OCI-LY3 (cell line): ENCODE data around the gene TMEFF2.

ENCODE experiments used
- H2AFZ ChIP-seq: fragments of 200-600, 300-600 bp; shearing (Covaris generic); 2 replicates; pipeline ENCODE4 v1.6.0; 2014; ENCODE audit warnings: antibody characterized with exemption, low read depth, low read length
- H3K27ac ChIP-seq: fragments of 200-600, 300-600 bp; sonication (generic); 2 replicates; pipeline ENCODE4 v1.5.1; 2014; ENCODE audit warnings: mild to moderate bottlenecking, low read length, moderate library complexity, mixed read lengths
- H3K27me3 ChIP-seq: fragments of 200-600, 300-600 bp; sonication (generic); 2 replicates; pipeline ENCODE4 v1.6.1; 2014; ENCODE audit warnings: low read depth, low read length, mixed read lengths
- H3K36me3 ChIP-seq: fragments of 200-600, 300-600 bp; sonication (generic); replicated peaks from 2 replicates; pipeline ENCODE3; 2014; ENCODE audit warnings: low read depth, low read length, mixed read lengths
- H3K4me1 ChIP-seq: fragments of 300-600, 200-600 bp; sonication (generic); 2 replicates; pipeline ENCODE4 v1.6.1; 2014; ENCODE audit warnings: low read length, mixed read lengths
- H3K4me2 ChIP-seq: fragments of 200-600, 300-600 bp; sonication (generic); 2 replicates; pipeline ENCODE4 v1.6.1; 2014; ENCODE audit warnings: low read length, mixed read lengths
- H3K4me3 ChIP-seq: fragments of 300-600, 200-600 bp; sonication (generic); 2 replicates; pipeline ENCODE4 v1.5.1; 2014; ENCODE audit warnings: antibody characterized with exemption, mild to moderate bottlenecking, low read length, moderate library complexity
- H3K79me2 ChIP-seq: fragments of 300-600, 200-600 bp; shearing (Covaris generic); 2 replicates; pipeline ENCODE4 v1.6.1; 2014; ENCODE audit warnings: mild to moderate bottlenecking, low read length, mixed read lengths
- H3K9ac ChIP-seq: fragments of 300-600, 200-600 bp; shearing (Covaris generic); 2 replicates; pipeline ENCODE4 v1.6.0; 2014; ENCODE audit warnings: mild to moderate bottlenecking, low read length, moderate library complexity
- H3K9me3 ChIP-seq: fragments of 200-600, 300-600 bp; shearing (Covaris generic); 2 replicates; pipeline ENCODE4 v1.6.1; 2014; ENCODE audit warnings: low read length, mixed read lengths; ENCODE audit not compliant: insufficient read depth
- H4K20me1 ChIP-seq: fragments of 200-600, 300-600 bp; sonication (generic); 2 replicates; pipeline ENCODE4 v1.6.1; 2016; ENCODE audit warnings: low read length, mixed read lengths; ENCODE audit not compliant: insufficient read depth
- EZH2phosphoT487 ChIP-seq: fragments of 200-600 bp; shearing (Covaris generic); IDR thresholded peaks from 2 replicates; pipeline ENCODE4 v1.6.1; 2018; ENCODE audit warnings: antibody characterized with exemption, mixed run types, low read depth
- TF ChIP-seq, protein P1 (sequence below): fragments of 200-600, 300-600 bp; sonication (generic); IDR thresholded peaks from 2 replicates; pipeline ENCODE4 v1.5.1; 2014; ENCODE audit warnings: antibody characterized with exemption, low read length, low read depth

Gene TMEFF2

DNA sequence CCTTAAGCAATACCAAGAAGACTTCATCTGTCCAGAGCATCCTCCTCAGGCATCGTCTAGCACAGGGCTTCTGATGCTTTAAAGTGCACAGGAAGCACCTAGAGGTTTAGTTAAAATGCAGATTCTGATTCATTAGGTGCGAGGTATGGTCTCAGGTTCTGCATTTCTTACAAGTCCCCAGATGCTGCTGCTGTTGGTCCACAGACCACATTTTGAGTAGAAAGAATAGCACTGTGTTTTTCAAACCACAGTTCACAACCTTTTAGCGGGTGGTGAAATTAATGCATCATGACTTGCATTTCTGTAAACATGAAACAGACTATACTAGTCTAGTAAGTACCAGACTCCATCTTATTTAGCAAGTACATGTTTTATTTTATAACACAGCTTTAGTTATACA is 134.6 kb downstream of the TMEFF2 start:
- no peak overlapping the region for H3K4me3 ChIP-seq
- no peak for TF ChIP-seq EZH2phosphoT487
- TF ChIP-seq, protein P1, sequence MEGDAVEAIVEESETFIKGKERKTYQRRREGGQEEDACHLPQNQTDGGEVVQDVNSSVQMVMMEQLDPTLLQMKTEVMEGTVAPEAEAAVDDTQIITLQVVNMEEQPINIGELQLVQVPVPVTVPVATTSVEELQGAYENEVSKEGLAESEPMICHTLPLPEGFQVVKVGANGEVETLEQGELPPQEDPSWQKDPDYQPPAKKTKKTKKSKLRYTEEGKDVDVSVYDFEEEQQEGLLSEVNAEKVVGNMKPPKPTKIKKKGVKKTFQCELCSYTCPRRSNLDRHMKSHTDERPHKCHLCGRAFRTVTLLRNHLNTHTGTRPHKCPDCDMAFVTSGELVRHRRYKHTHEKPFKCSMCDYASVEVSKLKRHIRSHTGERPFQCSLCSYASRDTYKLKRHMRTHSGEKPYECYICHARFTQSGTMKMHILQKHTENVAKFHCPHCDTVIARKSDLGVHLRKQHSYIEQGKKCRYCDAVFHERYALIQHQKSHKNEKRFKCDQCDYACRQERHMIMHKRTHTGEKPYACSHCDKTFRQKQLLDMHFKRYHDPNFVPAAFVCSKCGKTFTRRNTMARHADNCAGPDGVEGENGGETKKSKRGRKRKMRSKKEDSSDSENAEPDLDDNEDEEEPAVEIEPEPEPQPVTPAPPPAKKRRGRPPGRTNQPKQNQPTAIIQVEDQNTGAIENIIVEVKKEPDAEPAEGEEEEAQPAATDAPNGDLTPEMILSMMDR, result no peak
- H3K27me3 ChIP-seq, result no peaks in the 10 kb centered on the region
- H3K27ac ChIP-seq, result no peak overlapping the region
- no peaks in the 10 kb centered on the region for H3K36me3 ChIP-seq
- no peaks in the 10 kb centered on the region for H3K4me1 ChIP-seq
- H3K4me2 ChIP-seq, result no peak overlapping the region
- no peak overlapping the region for H2AFZ ChIP-seq
- H3K9me3 ChIP-seq, result no peaks in the 10 kb centered on the region
- no peaks in the 10 kb centered on the region for H4K20me1 ChIP-seq
- H3K9ac ChIP-seq, result no peak overlapping the region
- H3K79me2 ChIP-seq, result no peaks in the 10 kb centered on the region

DNA sequence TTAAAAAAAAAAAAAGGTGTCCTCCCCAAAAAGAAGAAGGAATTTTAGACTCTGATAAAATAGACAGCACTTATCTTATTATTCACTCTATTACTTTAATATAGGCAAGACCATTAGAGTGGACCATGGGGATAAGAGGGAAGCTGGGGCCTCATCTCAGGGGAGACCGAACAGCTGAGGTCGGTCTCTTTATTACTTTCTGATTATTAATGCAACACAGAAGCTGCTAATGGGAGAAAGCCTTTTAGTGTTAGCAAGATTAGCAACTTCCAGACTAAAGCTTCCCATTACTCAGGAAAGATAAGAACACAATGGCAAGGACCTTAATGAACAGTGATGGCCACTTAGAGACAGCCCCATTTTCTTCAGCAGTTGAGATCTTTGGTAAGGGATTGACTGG is 135.5 kb downstream of the TMEFF2 start:
- H3K9ac ChIP-seq, result no peak overlapping the region
- no peak overlapping the region for H3K4me3 ChIP-seq
- no peaks in the 10 kb centered on the region for H3K79me2 ChIP-seq
- no peaks in the 10 kb centered on the region for H3K9me3 ChIP-seq
- no peaks in the 10 kb centered on the region for H4K20me1 ChIP-seq
- H3K4me2 ChIP-seq, result no peak overlapping the region
- H3K27ac ChIP-seq, result no peak overlapping the region
- no peak for TF ChIP-seq EZH2phosphoT487
- TF ChIP-seq, protein P1, result no peak
- H3K4me1 ChIP-seq, result no peaks in the 10 kb centered on the region
- no peaks in the 10 kb centered on the region for H3K27me3 ChIP-seq
- no peak overlapping the region for H2AFZ ChIP-seq
- H3K36me3 ChIP-seq, result no peaks in the 10 kb centered on the region

DNA sequence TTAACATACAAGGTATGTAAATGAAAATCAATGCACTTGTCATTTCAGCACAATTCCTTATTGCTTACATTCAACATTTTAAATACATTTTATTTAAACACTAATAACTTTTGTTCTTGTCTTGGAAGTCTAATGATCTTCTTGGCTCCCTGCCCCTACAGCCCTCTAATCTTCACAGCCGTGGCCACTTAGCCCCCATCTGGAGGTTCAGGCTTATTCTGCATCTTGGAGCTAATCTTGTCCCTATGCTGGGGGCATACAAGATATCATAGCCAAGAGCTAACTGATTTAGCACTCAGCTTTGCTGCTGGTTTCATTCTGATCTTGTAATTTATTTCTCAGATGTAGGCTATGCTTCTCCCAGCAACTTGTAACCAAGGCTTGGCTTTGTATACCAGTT is 140.8 kb downstream of the TMEFF2 start:
- no peak for TF ChIP-seq EZH2phosphoT487
- TF ChIP-seq, protein P1, result no peak
- H3K4me3 ChIP-seq, result no peak overlapping the region
- H3K4me1 ChIP-seq, result no peaks in the 10 kb centered on the region
- no peak overlapping the region for H3K27ac ChIP-seq
- H3K36me3 ChIP-seq, result no peaks in the 10 kb centered on the region
- H3K27me3 ChIP-seq, result no peaks in the 10 kb centered on the region
- H3K79me2 ChIP-seq, result no peaks in the 10 kb centered on the region
- H3K4me2 ChIP-seq, result no peak overlapping the region
- no peak overlapping the region for H2AFZ ChIP-seq
- H4K20me1 ChIP-seq, result no peaks in the 10 kb centered on the region
- H3K9ac ChIP-seq, result no peak overlapping the region
- no peaks in the 10 kb centered on the region for H3K9me3 ChIP-seq

DNA sequence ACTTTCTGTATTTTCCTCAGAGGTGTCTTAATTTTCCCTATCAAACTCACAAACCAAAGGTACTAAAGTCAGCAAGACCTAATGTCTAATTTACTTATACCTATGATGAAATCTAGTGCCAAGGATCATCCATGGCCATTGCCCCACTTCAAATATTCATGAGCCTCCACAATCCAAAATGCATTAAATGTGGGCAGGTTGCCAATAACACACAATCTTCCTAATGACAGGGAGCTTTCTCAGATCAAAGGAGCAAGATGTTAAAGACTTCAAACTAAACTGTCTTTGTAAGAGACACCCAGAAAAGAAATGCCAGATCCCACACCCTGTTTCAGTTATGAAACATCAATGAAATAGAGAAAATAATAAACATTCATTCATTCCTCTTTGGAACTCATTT is 143.2 kb downstream of the TMEFF2 start:
- Histone ChIP-seq H3K27me3 (no peaks in the 10 kb centered on the region), H3K4me3 (no peak overlapping the region), H3K27ac (no peak overlapping the region), H4K20me1 (no peaks in the 10 kb centered on the region), H3K36me3 (no peaks in the 10 kb centered on the region), H3K4me2 (no peak overlapping the region), H3K9ac (no peak overlapping the region), H2AFZ (no peak overlapping the region), H3K9me3 (no peaks in the 10 kb centered on the region), H3K4me1 (no peaks in the 10 kb centered on the region), H3K79me2 (no peaks in the 10 kb centered on the region)
- TF ChIP-seq, protein P1, result no peak
- no peak for TF ChIP-seq EZH2phosphoT487
